HG03520 (cell line): ENCODE measurements around the gene HIVEP3.

Source experiments
- ATAC-seq: cut with Tn5 transposase; IDR thresholded peaks from one replicate; pipeline ENCODE4 v1.9.1; 2021; ENCODE audit warnings: mild to moderate bottlenecking, moderate library complexity; ENCODE audit not compliant: unreplicated experiment

The HIVEP3 gene

GRCh38 chr1:41739061-41739955, 179.4 kb downstream of the HIVEP3 start:
- peak; percentile 52 for ATAC-seq

GRCh38 chr1:41738475-41738874, 180.2 kb downstream of the HIVEP3 start:
- no peak for ATAC-seq

- no peak for ATAC-seq
These were observed 180.7 kb downstream of the HIVEP3 start for GRCh38 chr1:41738006-41738405.

GRCh38 chr1:41735631-41736260, 183.0 kb downstream of the HIVEP3 start:
- no peak for ATAC-seq

GRCh38 chr1:41735139-41735538, 183.6 kb downstream of the HIVEP3 start:
- ATAC-seq: no peak

GRCh38 chr1:41734201-41734970, 184.3 kb downstream of the HIVEP3 start:
- no peak for ATAC-seq

GRCh38 chr1:41733725-41734124, 185.0 kb downstream of the HIVEP3 start:
- no peak for ATAC-seq

- ATAC-seq: no peak
These were observed 185.7 kb downstream of the HIVEP3 start for GRCh38 chr1:41733021-41733420.

GRCh38 chr1:41731516-41732030, 187.1 kb downstream of the HIVEP3 start:
- no peak for ATAC-seq

- ATAC-seq: no peak
These were observed 187.9 kb downstream of the HIVEP3 start for GRCh38 chr1:41730806-41731205.

GRCh38 chr1:41728403-41729202, 190.1 kb downstream of the HIVEP3 start:
- peak; percentile 68 for ATAC-seq

- ATAC-seq: no peak
These were observed 191.0 kb downstream of the HIVEP3 start for GRCh38 chr1:41727749-41728115.

GRCh38 chr1:41726899-41727748, 191.6 kb downstream of the HIVEP3 start:
- no peak for ATAC-seq

- no peak for ATAC-seq
These were observed 192.4 kb downstream of the HIVEP3 start for GRCh38 chr1:41726292-41726691.

GRCh38 chr1:41724926-41725325, 193.8 kb downstream of the HIVEP3 start:
- no peak for ATAC-seq

GRCh38 chr1:41724248-41724647, 194.5 kb downstream of the HIVEP3 start:
- no peak for ATAC-seq

GRCh38 chr1:41723786-41724185, 194.9 kb downstream of the HIVEP3 start:
- no peak for ATAC-seq

- ATAC-seq: no peak
These were observed 196.5 kb downstream of the HIVEP3 start for GRCh38 chr1:41722184-41722583.

GRCh38 chr1:41720861-41721410, 197.8 kb downstream of the HIVEP3 start:
- no peak for ATAC-seq
